Neural crest cell (in vitro differentiated cells): ENCODE data around the gene CHRNB2. TPM values are rescaled to one million over a fixed set of nuclear protein-coding genes. Genes with fewer than 3 reads are reported as not detected.

Experiments
- DNase-seq: peaks from one replicate; pipeline ENCODE4 v3.0.0; 2021; ENCODE audit warnings: low read depth, mixed read lengths, low spot score
- H3K27ac Mint-ChIP-seq: one replicate; pipeline ENCODE4 v1.8.0; 2021; ENCODE audit warnings: mild to moderate bottlenecking, mixed read lengths; ENCODE audit not compliant: unreplicated experiment
- H3K27me3 Mint-ChIP-seq: 2 replicates; pipeline ENCODE4 v1.8.0; 2021; ENCODE audit warnings: low read depth, mild to moderate bottlenecking, mixed read lengths
- H3K36me3 Mint-ChIP-seq: 2 replicates; pipeline ENCODE4 v1.8.0; 2021; ENCODE audit warnings: low read depth, mild to moderate bottlenecking, mixed read lengths
- H3K4me1 Mint-ChIP-seq: 2 replicates; pipeline ENCODE4 v1.8.0; 2021; ENCODE audit warnings: mixed read lengths
- H3K4me3 Mint-ChIP-seq: one replicate; pipeline ENCODE4 v1.8.0; 2021; ENCODE audit warnings: mild to moderate bottlenecking, mixed read lengths
- H3K9me3 Mint-ChIP-seq: 2 replicates; pipeline ENCODE4 v1.8.0; 2021; ENCODE audit warnings: mixed read lengths
- CTCF ChIP-seq: fragments of 200-600 bp; sonication (generic); conservative IDR thresholded peaks from 2 replicates; pipeline ENCODE4 v1.5.0; 2021; ENCODE audit warnings: antibody characterized with exemption, mild to moderate bottlenecking
- total RNA-seq: library from RNA; stranded (reverse); gene quantifications from 2 replicates; pipeline ENCODE4 v1.2.1, GENCODE V29; 2021

The CHRNB2 gene
- total RNA-seq, 1 donor from 2014 or later = 8.7 TPM

DNA sequence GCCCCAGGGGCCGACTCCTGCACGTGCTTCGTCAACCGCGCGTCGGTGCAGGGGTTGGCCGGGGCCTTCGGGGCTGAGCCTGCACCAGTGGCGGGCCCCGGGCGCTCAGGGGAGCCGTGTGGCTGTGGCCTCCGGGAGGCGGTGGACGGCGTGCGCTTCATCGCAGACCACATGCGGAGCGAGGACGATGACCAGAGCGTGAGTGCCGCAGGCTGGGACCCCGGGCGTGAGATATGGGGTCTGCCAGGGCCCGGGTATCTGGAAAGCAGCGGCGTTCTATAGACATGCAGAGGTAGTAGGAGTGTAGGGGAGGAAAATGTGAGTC, 4.3 kb downstream of the CHRNB2 start:
- no peak for DNase-seq
- peaks cover 23% of the 10 kb centered on the region for H3K4me1 Mint-ChIP-seq

DNA sequence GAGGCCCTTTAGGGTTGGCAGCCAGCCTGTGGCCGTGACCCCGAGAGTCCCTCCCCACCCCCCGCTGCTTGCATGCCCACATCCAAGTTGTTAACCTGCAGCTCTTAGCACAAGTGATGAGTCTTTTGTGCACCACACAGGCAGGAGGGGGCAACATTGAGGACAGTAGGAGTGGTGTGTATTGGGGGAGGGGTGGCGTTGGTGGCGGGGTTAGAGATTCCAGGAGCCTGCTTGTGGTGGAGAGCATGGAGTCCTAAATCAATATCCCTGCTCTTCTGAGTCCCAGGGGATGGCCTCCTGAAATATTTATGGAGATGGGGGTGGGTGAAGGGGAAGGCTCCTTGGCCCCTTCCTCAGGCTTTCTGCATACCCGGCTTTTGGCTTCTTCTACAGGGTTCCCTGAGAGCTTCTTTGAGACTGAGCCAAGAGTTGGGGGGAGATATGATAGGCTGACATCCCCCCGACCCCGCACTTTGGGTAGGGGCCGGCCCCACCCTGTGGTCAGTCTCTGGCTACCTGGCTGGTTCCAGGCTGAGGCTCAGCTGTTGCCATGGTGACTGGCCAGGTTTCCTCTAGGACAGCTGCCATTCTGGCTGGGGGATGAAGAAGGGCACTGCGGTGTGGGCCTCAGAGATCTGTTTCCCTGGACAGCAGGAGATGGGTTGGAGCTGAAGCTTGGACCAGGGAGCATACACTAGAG, 5.0 kb downstream of the CHRNB2 start:
- Mint-ChIP-seq H3K4me1 (peaks cover 18% of the 10 kb centered on the region), H3K27ac (peak overlapping the region; percentile 43)
- DNase-seq = no peak

More for the DNA sequence above, 4.3 kb downstream of the CHRNB2 start:
- no peak for TF ChIP-seq CTCF
- H3K36me3 Mint-ChIP-seq = peaks cover 7% of the 10 kb centered on the region
- H3K9me3 Mint-ChIP-seq = no peaks in the 10 kb centered on the region
- no peak overlapping the region for H3K27ac Mint-ChIP-seq
- peaks cover 8% of the 10 kb centered on the region for H3K27me3 Mint-ChIP-seq
- H3K4me3 Mint-ChIP-seq = no peak overlapping the region

DNA sequence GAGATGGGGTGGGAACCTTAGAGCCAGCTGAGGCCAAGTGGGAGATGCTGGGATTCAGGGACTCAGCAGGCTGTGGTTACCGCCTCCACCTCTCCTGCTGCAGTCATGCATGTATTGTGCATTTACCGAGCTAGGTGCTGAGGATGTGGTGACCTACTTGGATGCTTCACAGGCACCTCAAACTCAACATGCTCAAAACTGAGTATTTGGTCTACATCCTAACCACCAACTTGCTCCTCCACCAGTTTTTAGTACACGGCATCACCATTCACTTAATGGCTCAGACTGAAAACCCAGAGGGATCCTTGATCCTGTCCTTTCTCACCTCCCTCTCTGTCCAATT, 5.6 kb downstream of the CHRNB2 start:
- peak overlapping the region; percentile 60 for H3K4me3 Mint-ChIP-seq

More for the DNA sequence above, 5.0 kb downstream of the CHRNB2 start:
- Mint-ChIP-seq H3K27me3 (peaks cover 4% of the 10 kb centered on the region), H3K4me3 (no peak overlapping the region), H3K9me3 (no peaks in the 10 kb centered on the region), H3K36me3 (peaks cover 7% of the 10 kb centered on the region)
- TF ChIP-seq CTCF = no peak

GRCh38 chr1:154574716-154575115, 7.1 kb downstream of the CHRNB2 start:
- no peak for DNase-seq
- Mint-ChIP-seq H3K9me3 (no peaks in the 10 kb centered on the region), H3K27me3 (no peaks in the 10 kb centered on the region), H3K4me1 (peaks cover 16% of the 10 kb centered on the region), H3K27ac (no peak overlapping the region), H3K4me3 (no peak overlapping the region), H3K36me3 (peaks cover 14% of the 10 kb centered on the region)
- no peak for TF ChIP-seq CTCF

More for the DNA sequence above, 5.6 kb downstream of the CHRNB2 start:
- H3K9me3 Mint-ChIP-seq = no peaks in the 10 kb centered on the region
- TF ChIP-seq CTCF = no peak
- H3K27ac Mint-ChIP-seq = no peak overlapping the region
- peaks cover 4% of the 10 kb centered on the region for H3K27me3 Mint-ChIP-seq
- peaks cover 7% of the 10 kb centered on the region for H3K36me3 Mint-ChIP-seq
- no peak for DNase-seq
- peaks cover 14% of the 10 kb centered on the region for H3K4me1 Mint-ChIP-seq

DNA sequence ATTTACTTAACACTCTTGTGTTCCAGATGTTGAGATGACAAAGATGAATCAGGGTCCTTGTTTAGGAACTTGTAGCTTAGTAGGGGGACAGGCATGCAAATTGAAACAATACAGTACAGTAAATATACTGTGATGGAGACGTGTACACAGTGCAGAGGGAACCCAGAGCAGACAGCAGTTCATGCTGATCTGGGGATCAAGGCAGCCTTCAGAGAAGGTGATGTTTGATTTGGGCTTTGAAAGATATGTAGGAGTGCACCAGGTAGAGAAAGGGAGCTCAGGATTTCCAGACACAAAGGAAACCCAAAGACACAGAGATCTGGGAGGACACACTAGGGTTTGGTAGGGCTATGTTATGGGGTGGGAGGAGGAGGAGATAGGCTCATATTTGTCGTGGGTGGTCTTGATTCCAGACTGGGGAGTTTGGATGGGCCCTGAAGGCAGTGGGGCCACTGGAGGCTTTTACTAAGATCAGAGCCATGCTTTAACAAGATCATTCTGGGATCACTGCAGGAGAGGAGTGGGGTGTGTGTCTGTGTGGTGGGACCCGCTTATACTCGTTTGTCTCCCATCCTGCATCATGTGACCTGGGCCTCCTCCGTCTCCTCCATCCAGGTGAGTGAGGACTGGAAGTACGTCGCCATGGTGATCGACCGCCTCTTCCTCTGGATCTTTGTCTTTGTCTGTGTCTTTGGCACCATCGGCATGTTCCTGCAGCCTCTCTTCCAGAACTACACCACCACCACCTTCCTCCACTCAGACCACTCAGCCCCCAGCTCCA, 7.8 kb downstream of the CHRNB2 start:
- peak overlapping the region; percentile 50 for H3K4me3 Mint-ChIP-seq

More for the DNA sequence above, 7.8 kb downstream of the CHRNB2 start:
- TF ChIP-seq CTCF = no peak
- no peaks in the 10 kb centered on the region for H3K27me3 Mint-ChIP-seq
- H3K4me1 Mint-ChIP-seq = peaks cover 18% of the 10 kb centered on the region
- H3K36me3 Mint-ChIP-seq = peaks cover 14% of the 10 kb centered on the region
- DNase-seq = no peak
- no peak overlapping the region for H3K27ac Mint-ChIP-seq
- no peaks in the 10 kb centered on the region for H3K9me3 Mint-ChIP-seq
